IPS-11a (cell line): ENCODE results near the gene GDAP2.

Source experiments
- H3K4me3 ChIP-seq: one replicate; pipeline ENCODE4 v1.5.1; 2013; ENCODE audit warnings: low read depth, low read length, control low read depth

GDAP2 gene

DNA sequence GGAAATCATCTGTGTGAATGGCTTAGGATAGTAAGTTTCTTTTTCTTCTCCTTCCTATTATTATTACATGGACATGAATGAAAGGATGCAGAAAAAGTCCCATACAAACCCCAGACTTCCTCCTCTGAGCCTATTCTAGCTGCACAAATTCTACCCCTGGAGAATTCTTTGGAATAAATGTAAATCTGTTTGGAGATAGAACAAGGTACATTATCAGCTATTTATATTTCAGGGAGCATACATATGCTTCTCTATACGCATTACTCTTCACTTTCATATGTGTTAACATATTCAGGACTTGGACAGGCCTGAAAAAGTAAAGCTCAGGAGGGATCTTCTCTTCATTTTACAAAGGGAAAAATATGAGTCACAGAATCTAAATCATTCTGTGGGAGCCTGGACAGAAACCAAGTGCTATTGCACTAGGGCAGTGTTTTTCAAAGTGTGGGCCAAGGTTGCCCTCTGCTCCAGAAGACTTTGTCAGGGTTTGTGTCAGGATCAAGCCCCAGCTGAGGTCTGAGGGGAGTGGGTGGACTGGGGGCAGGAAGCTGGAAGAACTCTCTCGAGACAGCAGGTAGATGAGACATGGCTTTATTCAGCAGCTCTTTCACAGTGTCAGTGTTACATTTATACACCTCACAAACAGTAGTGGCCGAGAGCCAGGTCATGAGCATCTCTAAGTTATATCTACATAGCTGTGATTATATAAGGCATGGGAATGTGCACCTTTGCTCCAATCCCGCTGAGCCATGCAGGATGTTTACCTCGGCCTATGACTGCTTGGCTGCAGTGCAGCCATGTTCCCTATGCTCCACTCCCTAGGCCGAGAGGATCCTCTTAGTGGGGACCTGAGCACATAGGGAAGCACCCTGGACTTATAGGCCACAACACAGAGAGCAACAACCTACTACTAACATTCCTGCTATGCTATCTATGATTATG is 114.3 kb downstream of the GDAP2 start:
- H3K4me3 ChIP-seq = no peak overlapping the region
